ENCODE measurements around the gene CCDC24. TPM values are rescaled to one million over a fixed set of nuclear protein-coding genes. Genes with fewer than 3 reads are reported as not detected.

CCDC24 gene
- total and polyA plus RNA-seq, 9 donors, result 1.1 to 23.3 (median 6.3) TPM

DNA sequence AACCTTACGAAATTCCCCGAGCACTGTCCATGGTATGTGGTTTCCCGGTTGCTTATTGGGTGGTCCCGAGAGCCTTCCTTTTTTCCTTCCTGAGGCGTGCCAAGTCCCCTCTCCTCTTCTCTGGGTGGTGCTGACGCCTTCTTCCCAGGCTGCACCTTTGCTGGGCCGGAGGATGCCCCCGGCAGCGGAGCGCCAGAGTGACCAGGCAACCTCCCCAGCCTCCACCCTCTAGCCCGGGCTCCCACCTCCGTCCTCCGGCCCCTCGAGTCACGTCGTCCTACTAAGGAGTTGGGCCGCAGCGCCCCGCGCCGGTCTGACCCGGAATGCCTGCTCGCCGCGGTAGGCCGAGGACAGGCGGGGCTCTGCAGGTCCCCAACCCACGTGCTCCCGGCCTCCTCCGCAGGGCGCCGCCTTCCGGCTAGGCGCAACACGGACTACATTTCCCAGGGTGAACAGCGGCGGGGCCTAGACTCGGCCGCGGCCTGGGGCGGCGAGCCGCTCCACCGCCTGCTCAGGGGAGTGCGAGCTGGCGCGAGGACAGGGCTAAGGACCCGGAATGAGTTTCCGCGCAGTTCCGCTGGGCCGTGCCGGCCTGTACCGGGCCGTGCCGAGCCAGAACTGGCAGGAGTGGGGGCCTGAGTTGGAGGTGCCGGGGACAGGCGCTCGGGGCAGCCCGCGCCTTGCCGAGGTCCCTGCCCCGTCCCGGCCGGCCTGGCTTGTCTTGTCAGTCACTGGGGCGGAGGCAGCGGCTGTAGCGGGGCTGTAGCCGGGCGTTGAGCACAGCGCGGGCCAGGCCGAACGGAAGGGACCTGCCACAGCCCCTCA is 45.0 kb upstream of the CCDC24 start, which contains the start of gene IPO13:
Gene IPO13, plus strand, starts transcription at position 715 of the 825 bp plus-strand sequence. CDS start 651 bp downstream, outside the sequence.
- intact Hi-C loops (cut with DNase I), result no loop called here
- peak; percentile 93 to 96 (median 94) for DNase-seq
- Histone ChIP-seq H3K9me3 (no peaks in the 10 kb centered on the region), H3K4me3 (peak within 1 kb of the TSS; percentile 82), H3K4me1 (ENCODE audit: insufficient read depth) (peaks cover 9% of the 10 kb centered on the region), H3K27me3 (no peaks in the 10 kb centered on the region), H3K27ac (peak within 1 kb of the TSS; percentile 52 to 98), H3K36me3 (no peaks in the 10 kb centered on the region)
- TF ChIP-seq POLR2A (IDR thresholded peaks at IDR 0.05), result peak; percentile 48
- TF ChIP-seq EP300 (IDR thresholded peaks at IDR 0.05), result no peak
- TF ChIP-seq, protein P1, sequence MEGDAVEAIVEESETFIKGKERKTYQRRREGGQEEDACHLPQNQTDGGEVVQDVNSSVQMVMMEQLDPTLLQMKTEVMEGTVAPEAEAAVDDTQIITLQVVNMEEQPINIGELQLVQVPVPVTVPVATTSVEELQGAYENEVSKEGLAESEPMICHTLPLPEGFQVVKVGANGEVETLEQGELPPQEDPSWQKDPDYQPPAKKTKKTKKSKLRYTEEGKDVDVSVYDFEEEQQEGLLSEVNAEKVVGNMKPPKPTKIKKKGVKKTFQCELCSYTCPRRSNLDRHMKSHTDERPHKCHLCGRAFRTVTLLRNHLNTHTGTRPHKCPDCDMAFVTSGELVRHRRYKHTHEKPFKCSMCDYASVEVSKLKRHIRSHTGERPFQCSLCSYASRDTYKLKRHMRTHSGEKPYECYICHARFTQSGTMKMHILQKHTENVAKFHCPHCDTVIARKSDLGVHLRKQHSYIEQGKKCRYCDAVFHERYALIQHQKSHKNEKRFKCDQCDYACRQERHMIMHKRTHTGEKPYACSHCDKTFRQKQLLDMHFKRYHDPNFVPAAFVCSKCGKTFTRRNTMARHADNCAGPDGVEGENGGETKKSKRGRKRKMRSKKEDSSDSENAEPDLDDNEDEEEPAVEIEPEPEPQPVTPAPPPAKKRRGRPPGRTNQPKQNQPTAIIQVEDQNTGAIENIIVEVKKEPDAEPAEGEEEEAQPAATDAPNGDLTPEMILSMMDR (IDR thresholded peaks at IDR 0.05), result peak in 2 of 3 donors; percentile 87 to 89
- WGBS, 3 donors, result 0 to 1% (median 0%) methylated on average over 33 to 74 of the region's 74 CpGs

DNA sequence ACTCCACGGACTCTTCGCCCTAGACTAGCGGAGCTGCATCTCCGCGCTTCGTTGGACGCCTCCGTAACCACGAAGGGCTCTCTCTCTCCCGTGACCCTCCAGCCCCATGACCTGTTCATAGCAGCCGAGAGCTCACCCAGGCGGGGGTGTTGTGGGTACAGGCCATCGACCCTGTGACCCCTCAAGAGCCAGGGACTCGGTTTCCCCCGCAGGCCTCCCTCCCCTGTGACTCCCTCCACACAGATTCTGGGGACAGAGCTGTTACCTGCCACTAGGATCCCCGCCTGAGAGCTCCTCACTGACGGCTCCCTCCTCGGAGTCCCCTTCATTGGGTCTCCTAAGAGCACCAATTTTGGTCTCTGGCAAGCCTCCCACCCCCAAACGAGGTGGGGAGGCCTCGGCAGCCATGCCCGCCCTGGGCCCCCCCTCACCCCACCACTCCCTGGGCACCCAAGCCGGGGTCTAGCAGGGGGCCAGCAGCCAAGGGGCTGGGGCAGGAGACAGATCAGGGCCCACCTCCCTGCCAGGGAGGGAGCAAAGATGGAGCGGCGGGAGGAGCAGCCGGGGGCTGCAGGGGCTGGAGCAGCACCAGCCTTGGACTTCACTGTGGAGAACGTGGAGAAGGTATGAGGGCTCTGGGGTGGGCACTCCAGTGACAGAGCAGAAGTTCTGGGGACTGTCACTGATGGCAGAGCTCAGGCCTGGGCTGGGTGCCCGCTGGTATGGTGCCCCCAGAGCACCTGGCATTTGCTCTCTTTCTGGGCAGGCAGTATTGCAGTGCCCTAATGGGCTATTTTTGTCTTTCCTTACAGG is 44.1 kb upstream of the CCDC24 start:
- intact Hi-C loops (cut with DNase I), result no loop called here
- H3K36me3 ChIP-seq, result no peaks in the 10 kb centered on the region
- H3K27ac ChIP-seq, result peak overlapping the region in 1 of 2 donors; percentile 98
- TF ChIP-seq EP300 (IDR thresholded peaks at IDR 0.05), result no peak
- no peak for TF ChIP-seq POLR2A (IDR thresholded peaks at IDR 0.05)
- TF ChIP-seq, protein P1 (IDR thresholded peaks at IDR 0.05), result no peak
- H3K4me1 ChIP-seq (ENCODE audit: insufficient read depth), result peaks cover 9% of the 10 kb centered on the region
- H3K27me3 ChIP-seq, result no peaks in the 10 kb centered on the region
- peak in 4 of 5 donors; percentile 38 to 69 (median 64) for DNase-seq
- H3K4me3 ChIP-seq, result peak overlapping the region; percentile 82
- H3K9me3 ChIP-seq, result no peaks in the 10 kb centered on the region
- 2 to 5% (median 3%) methylated on average over 24 to 27 of the region's 27 CpGs for WGBS, 3 donors

DNA sequence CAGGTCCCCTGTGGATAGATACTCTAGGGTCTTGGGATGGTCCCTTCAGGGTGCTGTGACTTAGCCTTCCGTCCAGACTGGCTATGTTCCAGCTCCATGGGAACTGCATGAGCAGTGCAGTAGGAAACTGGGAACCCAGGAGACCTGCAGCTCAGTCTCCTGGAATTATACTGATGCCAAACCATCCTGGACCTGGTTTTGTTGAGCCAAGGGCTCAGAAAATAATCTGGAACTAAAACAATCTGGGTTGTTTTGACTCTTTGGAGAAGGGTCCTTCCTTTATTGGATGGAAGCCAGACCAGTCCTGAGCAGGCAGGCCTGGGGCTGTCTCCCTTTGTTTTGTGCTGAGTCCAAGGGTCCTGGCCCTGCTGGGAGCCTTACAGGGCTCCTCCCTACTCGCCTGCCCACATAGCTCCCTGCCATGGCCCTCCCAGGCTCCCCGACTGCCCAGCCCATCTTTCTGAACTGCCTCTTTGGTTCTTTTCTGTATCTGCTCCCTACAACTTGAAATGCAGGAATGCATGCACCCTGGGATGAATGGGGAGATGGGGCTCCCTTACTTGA is 43.4 kb upstream of the CCDC24 start:
- intact Hi-C loops (cut with DNase I), result no loop called here
- no peak overlapping the region for H3K27ac ChIP-seq
- WGBS, 3 donors, result 0 to 8% (median 5%) methylated on average over 3 of the region's 3 CpGs

More for the DNA sequence above, 43.4 kb upstream of the CCDC24 start:
- no peak for DNase-seq
- TF ChIP-seq EP300 (IDR thresholded peaks at IDR 0.05) (no peak), POLR2A (IDR thresholded peaks at IDR 0.05) (no peak)
- TF ChIP-seq, protein P1 (IDR thresholded peaks at IDR 0.05), result no peak
- Histone ChIP-seq H3K4me3 (peak overlapping the region; percentile 82), H3K9me3 (no peaks in the 10 kb centered on the region), H3K4me1 (ENCODE audit: insufficient read depth) (peaks cover 9% of the 10 kb centered on the region), H3K36me3 (no peaks in the 10 kb centered on the region), H3K27me3 (no peaks in the 10 kb centered on the region)

All from ovary (tissue), 9 donors.